Mesodermal cell (in vitro differentiated cells): ENCODE results near the gene TRPC1.
A peak's percentile ranks its signal among the peaks of the same experiment; 100 is the strongest.

Experiments used
- H3K27ac ChIP-seq: 2 replicates; pipeline ENCODE4 v1.7.0; 2013; ENCODE audit warnings: mild to moderate bottlenecking, low read depth, low read length, moderate library complexity; ENCODE audit not compliant: severe bottlenecking
- H3K36me3 ChIP-seq: 2 replicates; pipeline ENCODE4 v1.7.1; 2013; ENCODE audit warnings: mild to moderate bottlenecking, low read length, moderate library complexity; ENCODE audit not compliant: control insufficient read depth, insufficient read depth
- H3K4me1 ChIP-seq: one replicate; pipeline ENCODE4 v1.7.1; 2013; ENCODE audit warnings: mild to moderate bottlenecking, low read length; ENCODE audit not compliant: insufficient read depth, control insufficient read depth, poor library complexity, severe bottlenecking
- H3K4me3 ChIP-seq: 2 replicates; pipeline ENCODE4 v1.7.0; 2013; ENCODE audit warnings: low read length, control low read depth, mild to moderate bottlenecking; ENCODE audit not compliant: insufficient read depth, poor library complexity, severe bottlenecking; ENCODE audit errors: extremely low read depth
- H3K9me3 ChIP-seq: 2 replicates; pipeline ENCODE4 v1.7.1; 2013; ENCODE audit warnings: mild to moderate bottlenecking, low read length, moderate library complexity; ENCODE audit not compliant: control insufficient read depth
- WGBS, 2 experiments: methylation state at CpG; one replicate each; pipeline ENCODE4 v1.1.5; 2013; ENCODE audit warnings: missing lambda C conversion rate in 2 of 2; ENCODE audit not compliant: insufficient coverage in 2 of 2; 5-methylcytosine and 5-hydroxymethylcytosine counted together

TRPC1 gene

GRCh38 chr3:142828703-142829305 lies 105.0 kb downstream of the TRPC1 start:
- Histone ChIP-seq H3K36me3 (no peaks in the 10 kb centered on the region), H3K9me3 (no peaks in the 10 kb centered on the region), H3K4me3 (no peak overlapping the region), H3K27ac (no peak overlapping the region), H3K4me1 (no peaks in the 10 kb centered on the region)
- WGBS, 2 experiments = 0 to 3% methylated on average over 2 to 5 of the region's 9 CpGs

GRCh38 chr3:142837526-142837925 lies 113.7 kb downstream of the TRPC1 start:
- Histone ChIP-seq H3K4me3 (no peak overlapping the region), H3K36me3 (no peaks in the 10 kb centered on the region), H3K9me3 (no peaks in the 10 kb centered on the region), H3K27ac (no peak overlapping the region), H3K4me1 (no peaks in the 10 kb centered on the region)
- no CpG with 5 or more reads among the region's 1 CpG for WGBS, 2 experiments

- WGBS, 2 experiments = 93% methylated on average over 2 of the region's 2 CpGs; no CpG with 5 or more reads in 1 of the 2 experiments
- H3K27ac ChIP-seq = no peak overlapping the region
- H3K36me3 ChIP-seq = no peaks in the 10 kb centered on the region
- no peaks in the 10 kb centered on the region for H3K9me3 ChIP-seq
- H3K4me1 ChIP-seq = no peaks in the 10 kb centered on the region
- H3K4me3 ChIP-seq = no peak overlapping the region
Measured at GRCh38 chr3:142839831-142840230, 116.0 kb downstream of the TRPC1 start.

DNA sequence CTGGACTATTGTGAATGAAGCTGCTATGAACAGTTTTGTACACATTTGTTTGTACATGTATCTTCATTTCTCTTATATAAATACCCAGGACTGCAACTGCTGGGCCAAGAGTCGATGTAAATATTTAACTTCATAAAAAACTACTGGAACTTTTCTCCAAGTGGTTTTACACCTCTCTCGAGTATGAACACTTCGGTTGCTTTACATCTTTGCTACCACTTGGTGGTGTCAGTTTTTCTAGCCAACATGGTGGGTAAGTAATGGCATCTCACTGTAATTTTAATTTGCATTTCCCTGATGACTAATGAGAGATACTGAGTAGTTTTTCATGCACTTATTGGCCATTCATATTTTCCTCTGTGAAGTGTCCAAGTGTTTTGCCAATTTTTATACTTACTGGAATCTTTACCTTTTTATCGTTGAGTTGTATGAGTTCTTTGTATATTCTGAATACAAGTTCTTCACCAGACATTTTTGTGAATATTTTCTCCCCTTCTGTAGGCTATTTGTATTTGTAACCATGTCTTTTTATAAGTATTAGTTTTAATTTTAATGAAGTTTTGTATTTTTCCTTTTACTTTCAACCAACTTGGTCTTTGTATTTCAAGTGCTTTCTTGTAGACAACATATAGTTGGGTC lies 120.6 kb downstream of the TRPC1 start:
- 49 to 70% methylated on average over 2 of the region's 4 CpGs for WGBS, 2 experiments
- no peaks in the 10 kb centered on the region for H3K4me1 ChIP-seq

GRCh38 chr3:142846779-142847577 lies 123.1 kb downstream of the TRPC1 start:
- no peaks in the 10 kb centered on the region for H3K36me3 ChIP-seq
- H3K4me3 ChIP-seq = no peak overlapping the region
- peaks cover 4% of the 10 kb centered on the region for H3K4me1 ChIP-seq
- no peaks in the 10 kb centered on the region for H3K9me3 ChIP-seq
- 80 to 100% methylated on average over 1 of the region's 2 CpGs for WGBS, 2 experiments
- H3K27ac ChIP-seq = no peak overlapping the region

More for the DNA sequence above, 120.6 kb downstream of the TRPC1 start:
- Histone ChIP-seq H3K9me3 (no peaks in the 10 kb centered on the region), H3K4me3 (no peak overlapping the region), H3K36me3 (no peaks in the 10 kb centered on the region), H3K27ac (no peak overlapping the region)

GRCh38 chr3:142849148-142849547 lies 125.3 kb downstream of the TRPC1 start:
- H3K4me3 ChIP-seq = no peak overlapping the region
- H3K36me3 ChIP-seq = no peaks in the 10 kb centered on the region
- H3K9me3 ChIP-seq = no peaks in the 10 kb centered on the region
- 100% methylated on average over 1 of the region's 3 CpGs; no CpG with 5 or more reads in 1 of the 2 experiments for WGBS, 2 experiments
- H3K4me1 ChIP-seq = peaks cover 4% of the 10 kb centered on the region
- H3K27ac ChIP-seq = no peak overlapping the region

GRCh38 chr3:142850395-142851023 lies 126.7 kb downstream of the TRPC1 start:
- H3K9me3 ChIP-seq = no peaks in the 10 kb centered on the region
- peak overlapping the region; percentile 11 for H3K27ac ChIP-seq
- H3K4me1 ChIP-seq = peaks cover 4% of the 10 kb centered on the region
- whole genome bisulfite sequencing, 2 experiments = 61 to 75% methylated on average over 2 of the region's 2 CpGs
- H3K36me3 ChIP-seq = no peaks in the 10 kb centered on the region
- H3K4me3 ChIP-seq = no peak overlapping the region

- H3K4me1 ChIP-seq = peaks cover 4% of the 10 kb centered on the region
- 91 to 100% methylated on average over 1 to 3 of the region's 4 CpGs for WGBS, 2 experiments
- no peak overlapping the region for H3K4me3 ChIP-seq
- H3K9me3 ChIP-seq = no peaks in the 10 kb centered on the region
- H3K36me3 ChIP-seq = no peaks in the 10 kb centered on the region
- H3K27ac ChIP-seq = no peak overlapping the region
Measured at GRCh38 chr3:142852009-142852408, 128.2 kb downstream of the TRPC1 start.

GRCh38 chr3:142853270-142854168 lies 129.7 kb downstream of the TRPC1 start:
- Histone ChIP-seq H3K4me3 (no peak overlapping the region), H3K4me1 (peaks cover 4% of the 10 kb centered on the region), H3K36me3 (no peaks in the 10 kb centered on the region), H3K27ac (no peak overlapping the region), H3K9me3 (no peaks in the 10 kb centered on the region)
- WGBS, 2 experiments = 82% methylated on average over 5 to 7 of the region's 10 CpGs

- Histone ChIP-seq H3K4me3 (no peak overlapping the region), H3K9me3 (no peaks in the 10 kb centered on the region), H3K4me1 (no peaks in the 10 kb centered on the region), H3K36me3 (no peaks in the 10 kb centered on the region), H3K27ac (no peak overlapping the region)
- 38 to 59% methylated on average over 4 of the region's 6 CpGs for WGBS, 2 experiments
Measured at GRCh38 chr3:142857056-142857455, 133.2 kb downstream of the TRPC1 start.
